Osteoblast (primary cell): Measurements from ENCODE around the gene EIF1AD. TPM values are rescaled to one million over a fixed set of nuclear protein-coding genes. Genes with fewer than 3 reads are reported as not detected.
"Not testable (repeated sequence)": the region's sequence is repeated elsewhere in the genome, so short reads cannot be mapped to it uniquely, and the experiment has no call there.

Experiments
- DNase-seq: peaks from one replicate; pipeline ENCODE4 v3.0.0; 2011; ENCODE audit warnings: low spot score, mixed read lengths; ENCODE audit not compliant: insufficient read length; ENCODE audit errors: missing footprints
- H2AFZ ChIP-seq: 2 replicates; pipeline ENCODE4 v1.6.0; 2011; ENCODE audit warnings: mild to moderate bottlenecking, low read length
- H3K27ac ChIP-seq: 2 replicates; pipeline ENCODE4 v1.5.1; 2011; ENCODE audit warnings: mild to moderate bottlenecking, low read depth, low read length, moderate library complexity
- H3K27me3 ChIP-seq: 2 replicates; pipeline ENCODE4 v1.6.0; 2012; ENCODE audit warnings: mild to moderate bottlenecking, control low read depth, inconsistent platforms, low read length, moderate library complexity; ENCODE audit not compliant: insufficient read depth
- H3K36me3 ChIP-seq: 2 replicates; pipeline ENCODE4 v1.5.1; 2011; ENCODE audit warnings: mild to moderate bottlenecking, low read length, control low read depth, moderate library complexity; ENCODE audit not compliant: insufficient read depth
- H3K4me1 ChIP-seq: 2 replicates; pipeline ENCODE4 v1.5.1; 2011; ENCODE audit warnings: mild to moderate bottlenecking, low read length, control low read depth, moderate library complexity; ENCODE audit not compliant: insufficient read depth
- H3K4me2 ChIP-seq: 2 replicates; pipeline ENCODE4 v1.6.0; 2011; ENCODE audit warnings: mild to moderate bottlenecking, low read length; ENCODE audit not compliant: insufficient read depth
- H3K4me3 ChIP-seq: fragments of 200-600 bp; sonication (generic); 3 replicates; pipeline ENCODE4 v1.5.1; 2012; ENCODE audit warnings: mild to moderate bottlenecking, low read length, inconsistent platforms; ENCODE audit not compliant: insufficient read depth
- H3K79me2 ChIP-seq: 2 replicates; pipeline ENCODE4 v1.6.0; 2012; ENCODE audit warnings: mild to moderate bottlenecking, low read length, control low read depth, inconsistent platforms; ENCODE audit not compliant: insufficient read depth
- H3K9me3 ChIP-seq: 2 replicates; pipeline ENCODE4 v1.5.1; 2011; ENCODE audit warnings: low read depth, low read length, control low read depth
- H4K20me1 ChIP-seq: 2 replicates; pipeline ENCODE4 v1.6.0; 2012; ENCODE audit warnings: mild to moderate bottlenecking, low read length, control low read depth; ENCODE audit not compliant: insufficient read depth
- CTCF ChIP-seq: IDR thresholded peaks from 2 replicates; pipeline ENCODE4 v1.5.1; 2011; ENCODE audit warnings: mild to moderate bottlenecking, low read depth, low read length, moderate library complexity; ENCODE audit errors: extremely low read depth
- total RNA-seq: library from RNA; depleted of rRNA; stranded (reverse); fragments of >200 nt; gene quantifications from 2 replicates; pipeline ENCODE4 v1.2.3, GENCODE V29; 2012

The EIF1AD gene
- total RNA-seq, 1 donor: 28.6 TPM

- Histone ChIP-seq H3K9me3 (no peaks in the 10 kb centered on the region), H3K4me2 (no peak within 1 kb of the TSS), H3K27ac (no peak within 1 kb of the TSS), H4K20me1 (no peaks in the 10 kb centered on the region), H2AFZ (no peak within 1 kb of the TSS), H3K27me3 (no peaks in the 10 kb centered on the region), H3K79me2 (no peaks in the 10 kb centered on the region), H3K4me3 (no peak within 1 kb of the TSS), H3K4me1 (peaks cover 10% of the 10 kb centered on the region), H3K36me3 (no peaks in the 10 kb centered on the region)
- DNase-seq: peak; percentile 60
- TF ChIP-seq CTCF: no peak
Measured at GRCh38 chr11:66026017-66026529, 24.1 kb upstream of the EIF1AD start, which contains the start of gene CATSPER1. Gene CATSPER1, minus strand, starts transcription at chr11:66026479. Its CDS starts 100 bp downstream, at chr11:66026379.

GRCh38 chr11:66023186-66023440 is 21.2 kb upstream of the EIF1AD start:
- H2AFZ ChIP-seq, H3K27ac ChIP-seq, H3K36me3 ChIP-seq, H3K4me3 ChIP-seq, H3K27me3 ChIP-seq, H4K20me1 ChIP-seq, H3K4me2 ChIP-seq, DNase-seq, H3K9me3 ChIP-seq, H3K79me2 ChIP-seq: not testable (repeated sequence)
- peaks cover 17% of the 10 kb centered on the region for H3K4me1 ChIP-seq

- Histone ChIP-seq H3K4me2 (peak overlapping the region; percentile 90), H3K27ac (no peak overlapping the region), H4K20me1 (no peaks in the 10 kb centered on the region), H3K4me1 (peaks cover 17% of the 10 kb centered on the region), H3K4me3 (peak overlapping the region; percentile 68), H2AFZ (peak overlapping the region; percentile 95), H3K27me3 (no peaks in the 10 kb centered on the region), H3K9me3 (no peaks in the 10 kb centered on the region), H3K79me2 (no peaks in the 10 kb centered on the region), H3K36me3 (no peaks in the 10 kb centered on the region)
- peak; percentile 78 for TF ChIP-seq CTCF
- DNase-seq: peak; percentile 98
Measured at GRCh38 chr11:66022401-66023185, 20.6 kb upstream of the EIF1AD start.

GRCh38 chr11:66020618-66021357 is 18.8 kb upstream of the EIF1AD start:
- peak overlapping the region; percentile 23 for H3K27ac ChIP-seq
- peak overlapping the region; percentile 32 for H3K4me2 ChIP-seq
- no peaks in the 10 kb centered on the region for H3K27me3 ChIP-seq
- no peaks in the 10 kb centered on the region for H3K36me3 ChIP-seq
- H2AFZ ChIP-seq: peak overlapping the region; percentile 29
- peak overlapping the region; percentile 5 for H3K4me3 ChIP-seq
- peaks cover 24% of the 10 kb centered on the region for H3K4me1 ChIP-seq
- H3K9me3 ChIP-seq: no peaks in the 10 kb centered on the region
- no peaks in the 10 kb centered on the region for H4K20me1 ChIP-seq
- peak; percentile 97 for DNase-seq
- H3K79me2 ChIP-seq: no peaks in the 10 kb centered on the region
- TF ChIP-seq CTCF: no peak
